HG02870 (cell line): ENCODE data around the gene FAM117B.
A peak's percentile ranks its signal among the peaks of the same experiment; 100 is the strongest.
"Not testable (repeated sequence)": the region's sequence is repeated elsewhere in the genome, so short reads cannot be mapped to it uniquely, and the experiment has no call there.

Source experiments
- ATAC-seq: cut with Tn5 transposase; IDR thresholded peaks from one replicate; pipeline ENCODE4 v1.9.1; 2021; ENCODE audit warnings: mild to moderate bottlenecking, moderate library complexity; ENCODE audit not compliant: unreplicated experiment

FAM117B gene

DNA sequence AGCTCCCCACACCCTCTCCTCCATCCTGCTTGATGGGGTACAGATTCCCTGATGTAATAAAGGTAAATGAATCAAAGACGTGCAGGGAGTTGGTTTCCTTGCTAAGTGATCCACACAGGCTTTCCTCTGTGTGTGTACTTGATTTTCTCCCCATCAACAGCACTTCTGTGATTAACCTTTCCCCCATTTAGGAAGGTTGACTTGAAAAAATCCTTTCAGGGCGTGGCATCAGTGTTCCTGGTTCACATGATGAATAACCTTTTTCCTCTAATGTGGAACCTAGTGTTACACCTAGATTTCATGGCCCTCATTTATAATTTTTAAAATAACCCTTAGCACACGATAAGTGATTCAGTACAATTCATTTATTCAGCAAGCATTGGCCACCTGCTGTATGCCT is 121.8 kb downstream of the FAM117B start:
- ATAC-seq: no peak

DNA sequence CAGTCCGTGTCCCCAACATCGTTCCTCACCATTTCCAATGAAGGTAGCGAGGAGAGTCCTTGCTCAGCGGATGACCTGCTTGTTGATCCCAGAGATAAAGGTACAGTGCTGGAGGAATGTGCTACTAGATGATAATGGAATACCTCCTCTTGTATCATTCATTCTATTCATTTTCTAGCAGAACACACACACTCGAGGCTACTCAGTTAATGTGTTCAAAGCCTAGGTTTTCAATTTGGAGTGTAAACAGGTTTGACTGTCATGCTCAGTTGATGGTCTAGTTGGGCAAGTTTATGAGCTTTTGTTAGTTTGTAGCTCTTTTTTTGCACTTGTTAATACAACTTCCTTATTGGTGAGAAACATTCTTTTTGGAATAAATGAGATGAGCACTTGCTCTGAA is 122.6 kb downstream of the FAM117B start:
- no peak for ATAC-seq

DNA sequence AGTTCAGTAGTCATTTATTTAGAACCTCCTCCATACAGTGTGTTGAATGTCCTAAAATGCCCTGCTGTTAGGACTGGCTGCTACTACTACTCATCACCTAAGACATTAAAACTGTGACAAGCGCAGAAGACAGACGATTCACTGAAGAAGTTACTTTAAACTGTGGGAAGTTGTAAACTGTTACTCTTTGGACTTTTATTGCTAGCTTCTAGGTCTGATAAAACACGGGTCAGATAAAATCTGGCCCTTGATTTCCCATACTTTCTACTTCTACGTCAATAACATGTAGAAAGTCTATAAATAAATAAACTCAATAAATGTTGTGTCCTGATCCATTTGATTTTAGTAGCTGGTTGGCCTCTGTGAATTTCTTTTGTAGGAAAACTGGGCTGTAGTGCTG is 123.4 kb downstream of the FAM117B start:
- ATAC-seq: no peak

DNA sequence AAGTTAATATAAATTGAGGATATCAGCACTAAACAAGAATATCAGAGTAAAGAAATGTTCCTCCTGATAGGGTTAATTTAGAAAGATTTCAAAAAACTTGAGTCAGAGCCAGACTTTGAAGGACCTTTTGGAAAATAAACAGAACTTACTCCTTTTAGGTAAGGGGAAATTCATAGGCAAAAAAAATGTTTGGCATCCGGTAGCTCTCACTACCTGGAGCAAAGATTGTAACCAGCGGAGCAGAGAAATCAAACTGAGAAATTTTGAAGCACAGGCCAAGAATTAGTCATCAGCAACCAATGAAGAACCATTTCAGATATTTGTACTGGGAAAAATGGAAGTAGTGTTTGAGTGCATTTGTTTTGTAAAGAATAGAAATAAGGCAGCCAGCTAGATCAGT is 123.8 kb downstream of the FAM117B start:
- no peak for ATAC-seq

DNA sequence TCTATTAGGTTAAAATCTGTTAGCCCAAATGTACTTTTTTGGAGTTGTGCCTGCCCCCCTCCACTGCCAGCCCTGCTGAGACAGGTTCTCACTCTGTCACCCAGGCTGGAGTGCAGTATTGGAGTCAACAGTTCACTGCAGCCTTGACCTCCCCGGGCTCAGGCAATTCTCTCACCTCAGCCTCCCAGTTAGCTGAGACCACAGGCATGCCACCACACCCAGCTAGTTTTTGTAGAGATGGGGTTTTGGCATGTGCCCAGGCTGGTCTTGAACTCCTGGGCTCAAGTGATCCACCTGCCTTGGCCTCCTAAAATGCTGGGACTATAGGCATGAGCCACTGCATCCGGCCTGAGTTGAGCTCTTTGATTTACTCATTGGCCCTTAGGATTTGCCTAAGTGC is 126.1 kb downstream of the FAM117B start:
- ATAC-seq: no peak

DNA sequence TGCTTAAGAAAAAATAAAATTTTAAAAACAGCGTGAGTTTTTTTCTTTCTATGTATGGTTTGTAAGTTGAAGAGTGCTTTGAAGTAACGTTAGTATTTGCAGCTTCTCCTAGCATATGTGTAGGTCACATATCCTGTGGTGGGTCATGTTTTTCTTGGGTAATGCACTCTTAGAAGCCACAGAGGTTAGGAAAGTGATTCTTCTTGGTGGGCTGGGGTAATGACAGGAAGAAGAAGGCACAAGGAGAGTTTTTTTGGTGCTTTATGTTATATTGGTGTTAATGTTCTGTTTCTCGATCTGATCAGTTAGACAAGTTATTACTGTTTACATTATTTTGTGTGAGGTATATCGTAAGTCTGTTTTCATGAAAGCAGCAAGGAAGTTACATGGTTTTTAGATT is 127.8 kb downstream of the FAM117B start:
- ATAC-seq: no peak

DNA sequence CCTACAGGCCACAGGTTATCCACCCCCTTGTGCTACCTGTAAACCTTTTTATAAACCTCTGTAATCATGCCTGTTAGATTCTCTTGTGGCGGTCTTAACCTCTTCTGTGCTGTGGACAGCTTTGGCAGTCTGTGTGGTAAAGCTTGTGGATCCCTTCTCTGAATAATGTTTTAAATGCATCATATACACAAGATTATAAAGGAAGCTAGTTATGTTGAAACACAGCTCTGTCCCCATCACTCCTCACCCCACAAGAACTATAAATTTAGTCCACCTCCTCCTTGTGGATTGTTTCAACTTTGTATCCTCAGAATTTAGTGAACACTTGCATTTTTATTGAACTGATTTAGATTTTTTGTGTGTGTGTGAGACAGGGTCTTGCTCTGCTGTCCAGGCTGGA is 129.1 kb downstream of the FAM117B start:
- no peak for ATAC-seq

DNA sequence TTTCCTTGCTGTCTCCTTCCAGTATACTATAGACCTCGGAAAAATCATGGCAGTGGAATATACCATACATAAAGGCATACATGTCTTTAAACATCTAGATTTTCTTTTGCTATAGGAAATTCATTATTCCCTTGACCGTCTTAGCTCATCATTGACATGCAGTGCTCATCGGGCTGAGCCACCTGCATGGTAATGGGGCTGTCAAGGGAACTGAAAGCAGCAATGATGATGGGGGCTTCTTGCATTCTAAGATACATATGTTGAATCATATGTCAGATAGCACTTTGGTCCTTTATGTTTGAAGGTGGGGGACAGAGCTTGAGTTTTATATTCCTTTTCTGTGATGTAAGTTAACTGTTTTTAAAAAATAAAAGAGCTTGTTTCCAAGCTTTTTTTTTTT is 130.2 kb downstream of the FAM117B start:
- ATAC-seq: no peak

DNA sequence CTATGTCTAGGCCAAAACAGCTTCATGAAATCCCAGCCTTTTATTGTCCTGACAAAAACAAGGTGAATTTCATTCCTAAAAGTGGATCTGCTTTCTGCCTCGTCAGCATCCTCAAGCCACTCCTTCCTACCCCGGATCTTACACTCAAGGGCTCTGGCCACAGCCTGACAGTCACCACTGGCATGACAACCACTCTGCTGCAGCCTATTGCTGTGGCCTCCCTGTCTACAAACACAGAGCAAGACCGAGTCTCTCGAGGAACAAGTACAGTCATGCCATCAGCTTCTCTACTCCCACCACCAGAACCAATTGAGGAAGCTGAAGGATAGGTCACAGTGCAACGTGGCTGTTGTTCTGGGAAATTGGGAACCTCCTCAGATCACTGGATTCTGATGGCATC is 130.7 kb downstream of the FAM117B start:
- ATAC-seq: no peak

DNA sequence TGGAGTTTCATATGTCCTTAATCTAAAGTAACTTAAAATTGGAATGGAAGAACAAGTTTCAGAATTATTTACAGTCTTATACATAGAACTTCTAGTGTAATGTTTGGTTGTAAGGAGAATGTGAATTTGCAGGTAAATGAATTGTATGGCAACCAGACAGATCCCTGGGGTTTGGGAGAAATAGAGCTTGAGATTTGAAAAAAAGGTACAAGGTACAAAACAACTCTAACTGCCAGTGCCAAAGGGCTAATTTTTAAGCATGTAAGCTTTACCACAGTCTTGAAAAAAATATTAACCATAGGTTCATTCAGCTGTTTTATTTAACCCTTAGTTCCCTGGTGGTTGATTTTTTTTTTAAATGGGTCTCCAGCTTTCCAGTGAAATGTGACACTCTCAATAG is 133.5 kb downstream of the FAM117B start:
- no peak for ATAC-seq

DNA sequence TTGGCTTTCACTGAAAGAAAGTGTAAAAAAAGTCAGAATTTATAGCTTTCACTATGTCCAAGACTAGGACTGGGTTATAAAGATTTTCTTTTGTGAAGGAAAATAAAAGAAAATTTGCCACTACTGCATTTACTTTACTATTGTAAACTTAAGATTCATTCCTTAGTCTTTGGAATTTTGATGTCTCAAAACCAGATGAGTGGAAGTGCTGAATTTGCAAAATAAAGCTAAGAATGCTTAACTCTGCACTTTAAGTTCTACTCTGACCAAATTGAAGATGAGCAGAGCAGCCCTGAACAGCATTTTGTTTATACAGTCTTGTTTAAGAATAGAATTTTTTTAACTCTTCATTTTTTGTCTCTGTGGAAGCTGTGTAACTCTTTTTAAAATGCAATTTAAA is 134.4 kb downstream of the FAM117B start:
- no peak for ATAC-seq

DNA sequence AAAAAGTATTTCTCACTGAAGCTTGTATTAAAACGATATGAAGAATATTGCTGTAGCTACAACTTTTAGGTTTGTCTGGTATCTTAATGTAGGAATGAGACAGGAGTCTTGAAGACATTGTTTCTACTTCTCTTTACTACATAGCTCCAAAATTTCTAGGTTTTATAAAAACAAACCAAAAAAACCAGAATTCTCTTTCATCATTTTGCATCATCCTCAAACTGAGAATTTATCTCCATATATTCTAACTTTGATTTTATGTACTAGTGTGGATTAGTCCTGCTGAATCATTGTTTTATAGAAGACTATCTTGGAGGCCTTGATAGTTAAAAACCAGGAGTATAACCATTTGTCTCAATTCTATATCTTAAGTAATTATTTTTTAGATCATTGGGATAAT is 136.6 kb downstream of the FAM117B start:
- ATAC-seq: no peak

DNA sequence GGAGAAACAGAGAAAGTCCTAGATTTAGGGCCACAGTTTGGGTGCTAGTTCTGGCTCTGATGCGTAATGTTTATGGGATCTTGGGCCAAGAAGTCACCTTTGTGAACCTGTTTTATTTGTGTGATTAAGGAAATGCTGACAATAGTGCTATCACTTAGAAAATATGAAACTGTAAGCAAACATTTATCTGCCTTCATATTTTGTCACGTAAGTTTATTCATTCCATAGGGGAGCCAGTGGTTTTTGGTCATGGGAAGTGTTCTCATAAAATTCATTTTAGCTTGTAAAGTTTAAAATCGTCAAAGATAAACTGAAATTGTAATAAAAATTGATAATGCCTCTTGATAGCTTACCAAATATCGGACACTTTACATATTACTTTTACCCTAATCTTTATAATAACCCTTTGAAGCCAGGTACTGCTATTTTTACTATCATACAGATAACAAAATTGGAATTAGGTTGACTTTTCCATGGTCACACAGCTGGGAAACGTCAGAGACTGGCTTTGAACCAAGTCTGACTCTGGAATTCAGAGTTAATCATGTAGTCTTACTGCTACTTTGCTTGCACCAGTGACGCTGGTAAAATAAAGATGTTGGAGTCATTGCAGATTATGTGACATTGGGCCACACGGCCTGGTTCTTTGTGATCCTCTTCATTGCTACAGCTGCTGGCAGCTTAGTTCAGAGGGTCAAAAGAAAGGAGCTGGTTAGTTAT is 137.1 kb downstream of the FAM117B start:
- no peak for ATAC-seq

DNA sequence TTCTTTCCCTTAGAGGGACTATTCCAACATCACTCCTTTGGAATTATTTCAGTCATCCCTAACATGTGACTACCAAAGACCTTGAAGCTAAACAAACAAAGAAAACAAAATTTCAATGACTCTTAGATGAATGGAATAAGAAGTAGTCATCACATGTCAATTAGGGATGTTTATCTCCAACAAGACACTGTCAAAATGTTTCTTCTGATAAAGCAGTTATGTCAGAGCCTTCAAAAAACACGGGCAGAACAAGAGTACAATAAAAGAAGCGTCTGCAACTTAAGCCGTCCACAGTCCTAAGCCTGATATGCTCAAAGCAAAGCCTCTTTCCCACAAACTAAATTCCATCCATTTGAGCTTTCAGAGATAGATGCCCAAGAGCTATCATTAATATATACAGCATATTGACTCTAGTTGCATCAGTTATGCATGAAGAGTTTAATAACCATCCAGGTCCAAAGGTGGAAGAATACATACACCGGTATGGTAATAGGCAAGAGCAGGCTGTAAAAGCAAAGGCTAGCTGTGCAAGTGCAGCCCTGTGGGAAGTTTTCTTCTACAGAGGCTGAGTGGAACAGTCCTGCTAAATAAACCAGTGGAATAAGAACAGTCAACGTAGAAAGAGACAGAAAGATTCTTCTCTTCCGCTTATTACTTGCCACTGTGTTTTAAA is 138.7 kb downstream of the FAM117B start:
- no peak for ATAC-seq

DNA sequence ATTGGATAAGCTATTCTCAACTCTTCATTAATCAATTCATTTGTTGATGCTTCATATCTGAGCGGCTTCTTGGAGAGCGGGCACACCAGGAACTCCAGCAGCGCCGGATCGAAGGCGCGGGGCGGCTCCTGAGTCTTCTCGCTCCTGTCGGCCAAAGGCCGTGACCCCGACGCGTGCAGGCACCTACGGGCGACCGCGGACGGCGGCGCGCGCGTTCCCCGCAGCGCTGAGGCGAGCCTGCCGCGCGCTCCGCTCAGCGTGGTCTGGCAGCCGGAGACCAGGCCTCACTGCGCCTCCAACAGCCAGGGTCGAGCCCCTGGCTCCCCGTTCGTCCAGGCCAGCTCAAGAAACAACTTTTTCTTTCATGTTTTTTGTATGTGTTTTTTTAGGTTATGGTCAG is 139.3 kb downstream of the FAM117B start:
- ATAC-seq: no peak

DNA sequence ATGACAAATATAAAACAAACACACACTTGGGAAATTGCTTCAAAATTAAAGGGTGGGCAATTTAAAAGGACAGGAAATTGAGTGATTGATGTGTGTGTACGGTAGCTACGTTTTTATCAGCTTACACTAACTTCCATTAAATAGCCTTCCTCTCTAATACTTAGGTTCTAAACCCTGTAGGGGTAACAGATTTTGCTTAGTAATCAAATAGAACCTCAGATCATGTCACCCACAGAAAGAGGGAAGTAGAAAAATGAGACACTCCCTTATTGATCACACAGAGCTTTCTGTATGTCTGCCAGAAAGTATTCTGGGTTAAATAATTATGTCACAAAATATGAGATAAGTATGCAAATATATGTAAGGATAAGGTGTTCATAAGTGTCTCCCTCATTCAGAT is 143.4 kb downstream of the FAM117B start:
- no peak for ATAC-seq

DNA sequence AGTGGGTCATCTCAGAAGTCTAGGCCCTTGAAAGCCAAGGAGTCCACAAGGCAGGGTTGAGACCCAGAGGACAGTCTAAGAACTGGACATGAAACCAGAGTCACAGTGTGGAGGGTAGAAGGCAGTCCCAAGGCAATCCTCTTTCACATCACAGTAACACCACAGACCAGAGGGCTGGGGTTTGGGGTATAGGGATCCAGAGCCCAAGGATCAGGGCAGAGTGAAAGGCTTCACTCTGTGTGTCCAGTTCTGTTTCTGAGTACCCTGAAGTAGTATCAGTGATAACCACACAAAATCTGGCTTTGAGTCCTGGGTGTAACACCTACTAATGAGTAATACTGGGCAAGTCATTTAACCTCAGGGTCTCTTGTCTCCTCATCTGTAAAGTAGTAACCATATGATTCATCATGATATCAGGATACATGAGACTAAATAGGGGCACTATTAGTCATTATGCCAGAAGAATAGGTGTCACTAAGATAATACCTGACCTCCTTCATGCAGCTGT is 145.8 kb downstream of the FAM117B start:
- ATAC-seq: peak; percentile 98

DNA sequence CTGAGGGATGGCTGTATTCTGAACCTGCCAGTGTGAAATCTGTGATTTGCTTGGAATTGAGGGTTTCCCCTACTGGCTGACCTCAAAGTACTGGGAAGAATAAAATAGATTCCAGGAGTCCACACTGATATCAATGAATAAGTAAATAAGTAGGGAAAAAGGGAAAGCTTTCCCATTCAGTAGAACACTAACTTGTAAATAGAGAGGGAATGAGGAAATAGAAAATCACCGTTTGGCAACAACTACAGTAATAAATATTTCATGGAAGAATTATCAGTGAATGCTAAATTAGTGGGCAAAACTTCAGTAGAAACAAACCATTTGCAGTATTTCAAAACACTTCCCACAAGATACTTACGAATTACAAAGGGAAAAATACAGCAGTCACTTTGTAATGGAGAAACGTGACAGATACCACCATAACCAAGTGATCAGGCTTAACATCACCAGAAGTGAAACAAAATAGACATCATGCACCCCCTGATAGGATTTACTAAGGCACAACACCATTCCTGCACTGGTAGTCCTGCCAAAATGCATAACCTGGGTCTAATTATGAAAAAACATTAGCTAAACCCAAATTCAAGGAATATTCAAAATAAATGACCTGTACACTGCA is 148.3 kb downstream of the FAM117B start:
- ATAC-seq: no peak

DNA sequence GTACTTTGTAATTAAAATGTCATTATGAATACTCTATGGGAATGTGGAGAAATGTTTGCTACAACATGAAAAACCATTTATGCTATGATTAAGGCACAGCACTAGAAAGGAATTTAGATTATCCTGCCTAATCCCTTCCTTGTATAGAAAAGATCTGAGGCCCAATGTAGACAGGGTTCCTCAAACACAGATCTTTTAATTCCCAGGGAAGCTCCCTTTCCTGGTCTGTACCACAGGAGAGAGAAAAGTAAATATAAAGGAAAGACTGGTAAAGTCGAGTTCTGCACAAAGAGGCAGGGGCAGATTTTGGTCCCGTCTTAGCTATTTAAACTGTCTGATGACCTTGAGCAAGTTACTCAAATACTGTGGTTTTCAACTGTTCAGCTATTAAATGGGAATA is 152.1 kb downstream of the FAM117B start:
- ATAC-seq: no peak

DNA sequence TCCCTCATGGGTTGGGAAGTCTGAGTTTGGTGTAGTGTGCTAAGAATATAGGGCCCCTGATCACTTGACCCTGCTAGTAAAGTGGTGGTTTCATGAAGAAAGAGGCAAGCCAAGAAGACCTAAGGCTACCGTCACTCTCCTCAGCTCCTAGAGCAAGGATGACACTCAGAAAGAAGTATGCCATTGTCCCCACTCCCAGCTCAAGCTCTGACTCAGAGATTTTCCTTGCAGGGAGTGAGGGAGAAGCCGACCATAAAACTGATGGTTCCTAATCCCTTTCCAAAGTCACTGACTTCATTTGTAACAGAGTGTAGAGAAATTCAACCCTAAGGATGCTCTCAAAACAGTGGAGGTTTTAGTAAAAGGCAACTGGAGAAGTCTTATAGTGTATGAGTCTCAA is 155.9 kb downstream of the FAM117B start:
- ATAC-seq: no peak

DNA sequence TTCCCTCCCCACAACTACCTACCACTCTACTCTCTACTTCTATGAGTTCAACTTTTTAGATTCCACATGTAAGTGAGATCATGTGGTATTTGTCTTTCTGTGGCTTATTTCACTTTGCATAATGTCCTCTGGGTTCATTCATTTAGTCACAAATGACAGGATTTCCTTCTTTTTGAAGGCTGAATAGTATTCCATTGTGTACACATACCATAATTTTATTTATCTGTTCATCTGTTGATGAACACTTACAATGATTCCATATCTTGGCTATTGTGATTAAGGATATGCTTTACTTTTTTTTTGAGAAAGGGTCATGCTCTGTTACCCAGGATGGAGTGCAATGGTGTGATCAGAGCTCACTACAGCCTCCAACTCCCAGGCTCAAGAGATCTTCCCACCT is 163.2 kb downstream of the FAM117B start:
- ATAC-seq: no peak

DNA sequence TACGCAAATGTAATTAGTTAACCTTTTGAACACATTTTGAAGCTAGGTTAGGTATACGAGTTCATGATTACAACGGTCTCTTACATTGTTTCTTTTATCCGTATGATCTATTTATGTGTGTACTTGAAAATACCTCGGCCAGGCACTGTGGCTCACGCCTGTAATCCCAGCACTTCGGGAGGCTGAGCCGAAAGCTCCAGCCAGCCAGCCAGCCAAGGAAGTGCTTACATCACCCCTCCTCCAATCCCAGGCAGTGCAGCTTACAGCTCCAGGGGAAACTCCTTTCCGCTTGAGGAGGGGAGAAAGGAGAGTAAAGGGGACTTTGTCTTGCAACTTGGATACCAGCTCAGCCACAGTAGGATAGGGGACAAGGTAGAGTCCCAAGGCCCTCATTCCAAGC is 171.1 kb downstream of the FAM117B start:
- ATAC-seq: not testable (repeated sequence)
